HG03558 (cell line): Measurements from ENCODE around the gene HPCA.
"Not testable (repeated sequence)": the region's sequence is repeated elsewhere in the genome, so short reads cannot be mapped to it uniquely, and the experiment has no call there.

Experiments
- ATAC-seq: cut with Tn5 transposase; IDR thresholded peaks from one replicate; pipeline ENCODE4 v1.9.1; 2021; ENCODE audit warnings: moderate number of reproducible peaks; ENCODE audit not compliant: unreplicated experiment; ENCODE audit errors: extremely low read depth

Gene HPCA

DNA sequence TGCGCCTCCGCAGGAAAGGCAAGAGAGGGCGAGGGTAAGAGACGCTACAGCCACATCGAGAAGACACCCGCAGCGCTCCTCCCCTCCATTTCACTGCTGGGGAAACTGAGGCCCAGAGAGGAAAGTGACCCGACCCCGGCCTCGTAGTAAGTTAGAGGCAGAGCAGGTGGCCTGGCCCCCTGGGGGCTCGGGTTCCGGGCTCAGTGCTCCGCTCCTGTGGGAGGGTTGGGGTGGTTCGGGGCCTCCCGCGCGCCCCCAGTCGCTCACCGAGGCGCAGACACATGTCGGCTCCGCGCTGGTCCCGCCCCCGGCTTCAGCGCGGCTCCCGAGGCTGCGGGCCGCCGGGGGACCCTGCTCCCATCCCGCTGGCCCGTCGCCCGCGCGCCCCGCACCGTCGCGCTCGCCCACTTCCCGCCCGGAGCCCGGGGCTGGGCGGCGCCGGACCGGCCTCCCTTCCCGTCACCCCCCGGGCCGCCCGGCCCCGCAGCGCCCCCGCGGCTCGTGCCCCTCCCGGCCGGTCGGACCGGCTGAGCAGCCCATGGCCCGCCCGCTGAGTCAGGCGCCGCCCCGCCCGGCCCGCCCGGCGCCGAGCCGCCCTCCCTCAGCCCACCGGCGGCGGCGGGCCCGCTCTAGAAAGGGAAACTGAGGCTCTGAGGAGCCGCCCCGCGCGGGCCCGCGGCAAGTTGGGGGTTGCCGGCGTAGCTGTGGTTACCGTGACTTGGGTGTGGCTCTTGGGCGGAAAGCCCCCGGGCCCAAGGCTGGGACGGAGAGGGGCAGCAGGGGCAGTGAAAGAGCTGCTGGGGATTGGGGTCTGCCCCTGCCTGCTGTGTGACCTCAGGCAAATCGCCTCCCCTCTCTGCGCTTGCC, 14.9 kb downstream of the HPCA start, which contains the start of gene TMEM54:
Gene TMEM54, minus strand, starts transcription at position 434 of the 867 bp plus-strand sequence. Its CDS starts 151 bp downstream, at position 283.
- ATAC-seq, result no peak

DNA sequence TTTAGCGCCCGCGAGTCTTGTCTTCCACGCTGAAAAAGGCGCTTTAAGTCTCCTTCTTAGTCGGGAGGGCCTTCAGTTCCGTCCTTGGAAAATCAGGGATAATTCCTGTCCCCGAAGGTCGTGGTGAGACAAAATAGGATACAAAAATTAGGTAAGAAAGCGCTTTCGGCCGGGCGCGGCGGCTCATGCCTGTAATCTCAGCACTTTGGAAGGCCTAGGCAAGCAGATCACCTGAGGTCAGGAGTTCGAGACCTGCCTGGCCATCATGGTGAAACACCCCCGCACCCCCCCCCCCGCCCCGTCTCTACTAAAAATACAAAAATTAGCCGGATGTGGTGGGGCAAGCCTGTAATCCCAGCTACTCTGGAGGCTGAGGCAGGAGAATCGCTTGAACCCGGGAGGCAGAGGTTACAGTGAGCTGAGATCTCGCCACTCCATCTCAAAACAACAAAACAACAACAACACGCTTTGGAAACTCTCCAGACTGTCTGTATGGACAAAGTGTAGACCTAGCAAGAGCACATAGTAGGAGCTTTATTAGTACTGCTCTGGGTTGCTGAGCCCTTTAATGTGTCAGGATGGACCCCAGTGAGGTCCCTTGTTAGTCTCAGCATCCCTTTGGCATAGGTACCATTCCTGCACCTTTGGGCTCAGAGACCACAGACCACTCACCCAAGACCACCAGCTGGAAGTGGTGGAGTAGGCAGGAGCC, 15.7 kb downstream of the HPCA start:
- no peak for ATAC-seq

DNA sequence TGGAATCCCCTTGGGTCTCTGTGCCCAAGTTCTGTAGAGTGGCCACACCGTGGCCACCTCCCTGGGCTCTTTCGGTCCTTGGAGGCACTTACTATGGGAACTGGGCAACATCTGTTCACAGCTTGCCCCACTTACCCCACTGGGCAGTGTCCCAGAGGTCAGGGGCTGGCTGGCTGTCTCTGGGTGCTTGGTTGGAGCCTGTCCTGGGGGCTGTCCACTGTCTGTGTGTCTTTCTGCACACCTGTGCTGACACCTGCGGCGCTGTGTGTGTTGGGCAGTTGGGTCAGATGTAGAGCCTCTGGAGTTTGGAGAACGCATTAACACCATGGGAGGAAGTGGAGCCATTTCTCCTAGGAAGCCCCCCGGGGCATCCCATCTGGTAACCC, 16.2 kb downstream of the HPCA start:
- no peak for ATAC-seq

DNA sequence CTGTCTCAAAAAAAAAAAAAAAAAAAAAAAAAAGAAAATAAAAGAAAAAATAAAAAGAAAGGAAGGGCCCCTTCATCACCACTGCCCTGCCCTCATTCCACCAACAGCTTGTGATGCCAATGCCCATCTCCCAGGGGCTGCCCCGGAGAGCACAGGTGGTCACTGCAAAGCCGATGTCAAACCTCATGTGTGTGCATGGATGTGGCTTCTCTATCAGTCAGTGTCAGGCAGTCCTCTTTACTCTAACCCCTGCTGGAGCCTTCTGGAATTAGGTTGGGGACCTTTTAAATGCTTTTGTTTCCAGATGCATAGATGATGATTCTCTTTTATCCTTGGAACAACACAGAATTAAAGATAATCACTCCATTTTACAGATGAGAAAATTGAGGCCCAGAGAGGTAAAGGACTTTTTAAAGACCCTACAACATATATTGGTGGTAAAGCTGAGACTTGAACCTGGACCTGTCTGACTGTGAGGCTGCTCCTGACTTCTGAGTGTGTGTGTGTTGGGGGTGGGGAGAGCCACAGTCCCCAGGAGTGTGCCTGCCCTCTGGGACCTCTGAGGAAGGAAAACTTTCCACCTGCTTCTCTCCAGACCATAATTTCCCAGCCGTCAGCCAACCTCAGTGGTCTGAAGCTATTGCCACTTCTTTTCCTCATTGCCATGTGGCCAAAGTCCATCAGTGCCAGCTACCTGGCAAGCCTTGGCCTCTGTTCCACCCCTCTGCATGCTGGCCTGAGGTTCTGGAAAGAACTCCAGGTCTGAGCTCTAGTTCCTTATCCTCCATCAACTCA, 17.9 kb downstream of the HPCA start:
- no peak for ATAC-seq

DNA sequence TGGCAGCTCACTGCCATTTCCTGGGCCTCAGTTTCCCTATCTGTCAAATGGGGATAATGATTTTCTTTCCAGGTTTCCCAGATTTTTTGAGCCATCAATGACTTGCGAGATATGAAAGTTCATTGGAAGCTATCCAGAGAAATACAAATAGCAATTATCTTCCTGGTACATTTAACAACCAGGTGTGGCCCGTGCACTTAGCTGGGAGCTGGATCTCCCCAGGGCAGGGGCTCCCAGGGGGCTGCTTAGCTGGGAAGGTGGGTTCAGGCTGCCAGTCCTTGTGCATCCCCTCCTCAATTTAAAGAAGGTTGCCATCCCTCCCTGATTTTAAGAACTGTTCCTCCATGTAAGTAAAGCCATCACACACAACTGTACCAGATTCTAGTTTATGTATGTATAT, 18.5 kb downstream of the HPCA start:
- no peak for ATAC-seq

DNA sequence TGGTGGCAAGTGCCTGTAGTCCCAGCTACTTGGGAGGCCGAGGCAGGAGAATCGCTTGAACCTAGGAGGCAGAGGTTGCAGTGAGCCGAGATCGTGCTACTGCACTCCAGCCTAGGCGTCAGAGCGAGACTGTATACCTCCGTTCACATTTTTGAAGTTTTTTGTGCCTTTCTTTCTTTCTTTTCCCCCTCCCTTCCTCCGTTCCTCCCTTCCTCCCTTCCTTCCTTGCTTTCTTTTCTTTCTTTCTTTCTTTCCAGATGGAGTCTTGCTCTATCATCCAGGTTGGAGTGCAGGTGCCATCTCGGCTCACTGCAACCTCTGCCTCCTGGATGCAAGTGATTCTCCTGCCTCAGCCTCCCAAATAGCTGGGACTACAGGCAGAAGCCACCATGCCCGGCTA, 19.3 kb downstream of the HPCA start:
- not testable (repeated sequence) for ATAC-seq

DNA sequence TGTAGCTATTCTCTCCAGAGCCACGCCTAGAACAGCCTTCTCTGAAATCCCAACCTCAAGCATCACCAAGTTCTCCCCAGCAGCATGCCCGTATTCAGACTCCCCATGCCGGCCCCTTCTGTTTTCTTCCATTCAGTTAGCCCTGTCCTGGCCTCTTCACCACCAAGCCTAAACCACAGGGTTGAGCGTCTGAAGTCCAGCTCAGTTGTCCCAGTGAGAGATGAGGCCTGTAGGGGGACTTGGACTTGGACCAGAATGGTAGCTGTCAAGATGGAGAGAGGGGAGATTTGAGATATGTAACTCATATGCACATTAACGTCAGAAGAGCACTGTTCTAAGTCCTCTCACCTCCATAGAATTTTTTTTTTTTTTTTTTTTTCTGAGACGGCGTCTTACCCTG, 20.4 kb downstream of the HPCA start:
- no peak for ATAC-seq

DNA sequence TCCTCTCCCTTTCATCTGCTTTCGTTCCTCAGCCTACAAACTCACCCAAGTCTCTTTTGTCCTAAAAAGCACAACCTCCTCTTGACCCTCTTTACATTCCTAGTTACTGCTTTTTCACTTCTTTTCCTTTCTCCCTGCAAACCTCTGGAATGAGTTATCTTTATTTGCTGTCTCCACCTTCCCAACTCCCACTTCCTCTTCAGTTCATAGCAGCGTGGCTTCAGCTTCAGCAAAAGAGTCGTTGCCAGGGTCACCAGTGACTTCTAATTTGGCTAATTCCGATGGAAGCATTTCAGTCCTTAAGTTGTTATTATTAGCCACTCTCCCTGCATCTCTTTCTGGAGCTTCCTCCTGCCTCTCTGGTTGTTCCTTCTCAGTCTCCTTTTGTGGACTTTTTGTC, 21.1 kb downstream of the HPCA start:
- ATAC-seq, result no peak

DNA sequence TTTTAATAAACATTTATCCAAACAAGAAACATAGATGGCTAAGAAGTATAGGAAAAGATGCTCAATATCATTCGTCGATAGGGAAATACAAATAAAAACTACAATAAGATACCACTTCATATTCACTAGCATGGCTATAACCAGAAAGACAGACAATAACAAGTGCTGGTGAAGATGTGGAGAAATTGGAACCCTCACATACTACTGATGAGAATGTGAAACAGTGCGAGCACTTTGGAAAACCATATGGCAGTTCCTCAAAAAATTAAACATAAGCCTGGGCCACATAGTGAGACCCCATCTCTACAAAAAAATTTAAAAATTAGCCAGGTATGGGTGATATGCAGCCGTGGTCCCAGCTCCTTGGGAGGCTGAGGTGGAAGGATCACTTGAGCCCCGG, 24.0 kb downstream of the HPCA start:
- no peak for ATAC-seq

DNA sequence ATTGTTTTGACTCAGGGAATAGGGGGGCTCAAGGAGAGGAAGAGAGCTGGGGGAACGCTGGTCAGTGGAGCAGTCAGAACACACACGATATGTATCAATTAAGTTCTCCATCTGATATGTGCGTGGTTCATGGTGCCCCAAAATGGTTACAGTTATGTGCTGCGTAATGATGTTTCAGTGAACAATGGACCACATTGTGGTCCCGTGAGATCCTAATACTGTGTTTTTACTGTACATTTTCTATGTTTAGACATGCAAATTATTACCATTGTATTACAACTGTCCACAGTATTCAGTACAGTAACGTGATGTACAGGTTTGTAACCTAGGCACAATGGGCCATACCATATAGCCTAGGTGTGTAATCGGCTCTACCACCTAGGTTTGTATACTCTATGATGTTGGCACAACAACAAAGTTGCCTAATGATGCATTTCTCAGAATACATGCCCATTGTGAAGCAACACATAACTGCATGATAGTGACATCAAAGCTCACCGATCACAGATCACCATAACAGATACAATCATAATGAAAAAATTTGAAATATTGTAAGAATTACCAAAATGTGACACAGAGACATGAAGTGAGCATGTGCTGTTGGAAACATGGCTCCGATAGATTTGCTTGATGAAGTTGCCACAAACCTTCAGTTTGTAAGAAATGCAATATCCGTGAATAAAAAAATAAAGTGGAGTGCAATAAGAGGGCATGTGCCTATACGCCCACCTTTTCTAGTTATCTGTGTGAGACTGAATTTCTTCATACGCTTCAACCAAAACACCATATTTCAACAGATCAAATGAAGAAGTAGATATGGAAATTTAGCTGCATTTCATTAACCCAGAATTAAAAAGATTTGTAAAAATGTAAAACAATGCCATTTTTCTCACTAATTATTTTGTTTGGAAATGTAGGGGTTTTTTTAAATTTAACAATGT, 29.7 kb downstream of the HPCA start:
- ATAC-seq, result no peak

DNA sequence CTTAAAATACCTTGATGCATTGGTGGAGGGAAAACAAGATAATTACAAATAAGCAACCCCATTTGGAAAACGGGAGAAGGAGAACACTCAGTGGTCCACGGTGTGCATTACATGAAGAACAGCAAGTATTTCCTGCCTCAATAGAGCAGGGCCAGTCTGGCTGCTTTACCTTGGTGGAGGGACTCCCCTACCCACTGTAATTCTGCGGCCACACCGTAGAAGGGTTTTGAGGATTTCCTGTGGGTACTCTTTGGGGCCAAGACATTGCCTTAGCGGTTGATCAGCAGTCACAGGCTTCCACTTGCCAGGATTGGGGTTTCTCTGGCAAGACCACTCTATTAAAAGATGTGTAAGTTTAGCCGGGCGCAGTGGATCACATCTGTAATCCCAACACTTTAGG, 31.2 kb downstream of the HPCA start:
- ATAC-seq, result no peak

DNA sequence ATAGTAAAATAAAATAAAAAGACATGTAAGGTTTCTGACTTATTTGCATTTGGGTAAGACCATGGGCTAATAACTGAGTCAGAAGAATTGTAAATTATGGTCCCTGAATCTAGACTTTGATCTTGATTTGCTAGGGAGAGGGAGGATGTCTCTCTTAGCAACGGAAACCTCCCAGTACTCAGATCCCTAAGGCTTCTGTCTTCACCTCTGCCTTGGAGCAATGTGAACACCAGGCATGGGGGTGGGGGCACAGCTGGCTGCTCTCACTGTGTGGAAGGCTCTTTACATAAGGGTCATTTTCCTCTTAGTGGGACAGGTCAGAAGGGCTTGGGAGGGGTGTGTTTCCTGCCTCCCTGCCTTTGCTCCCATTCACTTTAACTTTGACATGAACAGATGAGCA, 31.9 kb downstream of the HPCA start:
- ATAC-seq, result no peak

DNA sequence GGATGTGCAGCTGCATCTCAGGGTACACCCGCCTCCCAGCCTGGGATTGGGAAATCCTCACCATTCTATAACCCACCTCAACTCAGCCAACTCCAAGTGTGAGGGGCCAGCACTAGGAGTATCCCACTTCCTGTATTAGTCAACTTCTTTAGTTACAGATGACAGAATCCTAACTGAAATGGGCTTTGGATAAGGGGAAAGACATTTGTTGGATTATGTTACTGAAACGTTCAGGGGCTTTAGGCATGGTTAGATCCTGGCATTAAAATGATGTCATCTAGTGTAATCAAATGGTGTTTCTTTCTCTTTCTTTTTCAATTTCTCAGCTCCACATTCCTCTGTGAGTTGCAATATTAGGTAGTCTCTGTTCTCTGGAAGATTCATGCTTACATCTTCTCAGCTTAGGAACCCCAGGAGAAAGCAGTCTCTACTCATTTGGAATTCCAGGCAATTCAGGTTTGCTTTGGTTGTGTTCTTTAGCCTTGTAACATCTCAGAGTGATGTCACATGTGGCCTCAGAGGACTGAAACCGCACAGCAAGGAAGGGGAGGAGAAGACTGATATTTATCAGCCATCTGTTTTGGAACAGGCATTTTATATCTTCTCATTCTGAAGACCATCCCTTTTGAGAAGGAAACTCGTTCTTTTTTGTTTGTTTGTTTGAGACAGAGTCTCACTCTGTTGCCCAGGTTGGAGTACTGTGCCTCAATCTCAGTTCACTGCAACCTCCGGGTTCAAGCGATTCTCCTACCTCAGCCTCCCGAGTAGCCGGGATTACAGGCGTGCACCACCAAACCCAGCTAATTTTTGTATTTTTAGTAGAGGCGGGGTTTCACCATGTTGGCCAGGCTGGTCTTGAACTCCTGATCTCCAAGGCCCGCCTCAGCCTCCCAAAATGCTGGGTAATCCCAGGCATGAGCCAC, 33.8 kb downstream of the HPCA start:
- no peak for ATAC-seq

DNA sequence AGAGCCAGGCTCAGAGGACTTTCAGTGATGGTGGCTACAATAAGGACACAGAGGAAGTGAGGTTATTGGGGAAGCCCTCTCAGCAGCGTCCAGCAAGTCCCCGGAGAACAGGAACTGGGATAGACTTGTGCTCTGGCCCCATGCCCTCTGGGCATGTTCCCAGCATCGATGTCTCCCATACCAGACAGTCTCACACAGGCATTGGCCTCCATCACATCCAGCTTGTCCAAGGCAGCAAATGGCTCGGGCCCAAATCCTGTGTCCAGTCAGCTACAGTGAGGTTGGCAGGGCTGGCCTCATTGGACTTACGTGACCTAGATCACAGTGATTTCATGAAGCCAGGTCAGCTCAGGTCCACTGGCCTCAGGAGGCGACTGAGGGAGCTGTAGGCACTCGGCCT, 34.5 kb downstream of the HPCA start:
- ATAC-seq, result no peak

DNA sequence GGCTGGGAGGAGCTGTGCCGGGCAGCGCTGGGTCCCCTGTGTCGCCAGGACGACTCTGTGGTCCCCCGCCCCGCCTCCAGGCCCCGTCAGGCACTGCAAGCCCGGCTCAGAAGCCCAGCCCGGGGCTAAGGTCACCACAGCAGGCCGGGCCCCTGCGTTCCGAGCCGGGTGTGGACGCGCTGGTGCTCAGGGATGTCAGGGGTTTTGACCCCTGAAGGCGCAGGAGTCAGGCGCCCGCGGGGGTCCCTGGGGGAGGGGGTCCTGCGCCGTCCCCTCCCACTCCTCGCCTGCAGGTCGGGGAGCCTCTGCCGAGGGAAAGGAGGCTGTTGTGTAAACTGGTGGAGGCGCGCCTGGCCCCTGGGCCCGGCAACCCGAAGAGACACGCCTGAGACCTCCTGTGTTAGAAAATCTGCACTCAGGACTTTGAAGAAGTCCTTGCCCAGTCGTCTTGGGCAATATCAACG, 38.6 kb downstream of the HPCA start:
- no peak for ATAC-seq

DNA sequence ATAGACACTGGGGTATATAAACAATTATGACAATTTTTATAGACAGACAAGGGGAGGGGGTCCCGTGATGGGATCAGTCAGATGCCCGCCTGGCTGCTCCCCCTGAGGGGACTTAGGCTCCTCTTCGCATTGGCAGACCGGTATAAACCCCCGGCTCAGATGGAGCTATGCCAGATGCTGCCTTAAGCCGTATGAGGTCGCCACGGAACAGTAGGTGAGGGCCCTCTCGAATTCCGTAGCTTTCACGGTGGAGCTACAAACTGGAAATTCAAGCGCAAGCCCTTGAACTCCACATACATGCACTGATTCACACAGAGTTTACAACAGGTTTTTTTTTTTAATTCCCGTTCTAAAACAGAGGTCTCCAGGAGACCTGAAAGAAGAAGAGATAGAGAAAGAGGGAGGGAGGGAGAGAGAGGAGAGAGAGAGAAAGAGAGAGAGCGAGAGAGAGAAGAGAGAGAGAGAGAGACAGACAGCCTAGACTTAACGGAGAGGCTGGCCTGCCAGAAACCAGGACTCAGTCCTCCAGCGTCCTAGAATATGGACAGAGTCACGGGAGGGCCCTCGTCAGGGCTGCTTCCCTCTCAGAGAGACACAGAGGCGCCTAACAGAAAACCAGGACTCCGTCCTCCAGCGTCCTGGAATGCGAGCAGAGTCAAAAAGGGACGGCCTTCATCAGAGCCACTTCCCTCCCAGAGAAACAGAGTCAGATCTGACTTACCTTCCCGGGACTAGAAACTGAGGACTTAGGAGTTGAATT, 39.3 kb downstream of the HPCA start:
- no peak for ATAC-seq

DNA sequence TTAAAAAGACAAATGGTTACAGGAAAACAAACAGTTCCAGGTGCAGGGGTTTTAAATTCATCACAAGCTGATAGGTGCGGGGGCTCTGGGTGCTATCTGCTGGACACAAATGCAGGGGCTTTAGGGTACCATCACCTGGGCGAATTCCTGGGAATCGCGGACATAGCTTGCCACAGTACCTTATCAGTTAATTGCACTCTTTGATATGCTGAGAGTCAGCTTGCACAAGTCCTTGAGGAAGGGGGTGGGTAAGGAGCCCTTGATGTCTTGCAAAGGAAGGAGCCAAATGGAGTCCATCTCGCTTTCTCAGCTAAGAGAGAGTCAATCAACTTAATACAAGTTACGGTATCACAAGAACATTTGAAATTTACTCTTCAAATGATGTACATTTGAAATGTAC, 40.3 kb downstream of the HPCA start:
- ATAC-seq, result no peak

DNA sequence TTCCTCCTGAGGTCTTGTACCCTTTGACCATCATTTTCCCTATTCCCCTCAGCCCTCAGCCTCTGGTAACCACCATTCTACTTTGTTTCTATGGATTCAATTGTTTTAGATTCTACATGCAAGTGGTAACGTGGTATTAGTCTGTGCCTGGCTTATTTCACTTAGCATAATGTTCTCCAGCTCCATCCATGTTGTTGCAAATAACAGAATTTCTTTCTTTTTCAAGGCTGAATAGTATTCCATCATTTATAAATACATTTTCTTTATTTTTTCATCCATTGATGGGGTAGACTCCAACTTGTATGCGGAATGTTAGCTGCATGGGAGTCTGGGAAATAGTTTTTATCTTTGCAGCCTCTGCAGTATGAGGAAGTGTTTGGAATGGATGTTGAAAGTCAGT, 41.1 kb downstream of the HPCA start:
- no peak for ATAC-seq
